ENCODE results near the gene KMT2A.

- TF ChIP-seq, protein P1, sequence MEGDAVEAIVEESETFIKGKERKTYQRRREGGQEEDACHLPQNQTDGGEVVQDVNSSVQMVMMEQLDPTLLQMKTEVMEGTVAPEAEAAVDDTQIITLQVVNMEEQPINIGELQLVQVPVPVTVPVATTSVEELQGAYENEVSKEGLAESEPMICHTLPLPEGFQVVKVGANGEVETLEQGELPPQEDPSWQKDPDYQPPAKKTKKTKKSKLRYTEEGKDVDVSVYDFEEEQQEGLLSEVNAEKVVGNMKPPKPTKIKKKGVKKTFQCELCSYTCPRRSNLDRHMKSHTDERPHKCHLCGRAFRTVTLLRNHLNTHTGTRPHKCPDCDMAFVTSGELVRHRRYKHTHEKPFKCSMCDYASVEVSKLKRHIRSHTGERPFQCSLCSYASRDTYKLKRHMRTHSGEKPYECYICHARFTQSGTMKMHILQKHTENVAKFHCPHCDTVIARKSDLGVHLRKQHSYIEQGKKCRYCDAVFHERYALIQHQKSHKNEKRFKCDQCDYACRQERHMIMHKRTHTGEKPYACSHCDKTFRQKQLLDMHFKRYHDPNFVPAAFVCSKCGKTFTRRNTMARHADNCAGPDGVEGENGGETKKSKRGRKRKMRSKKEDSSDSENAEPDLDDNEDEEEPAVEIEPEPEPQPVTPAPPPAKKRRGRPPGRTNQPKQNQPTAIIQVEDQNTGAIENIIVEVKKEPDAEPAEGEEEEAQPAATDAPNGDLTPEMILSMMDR (conservative IDR thresholded peaks at IDR 0.05; ENCODE audit: low read length) = no peak
- TF ChIP-seq EZH2phosphoT487 (IDR thresholded peaks at IDR 0.05; ENCODE audit: borderline replicate concordance) = no peak
Measured at GRCh38 chr11:118448294-118448693, 12.0 kb downstream of the KMT2A start.

Data from Loucy (cell line).